22Rv1 (cell line): Measurements from ENCODE around the gene FMOD.

ENCODE experiments used
- CTCF ChIP-seq: fragments of 450-650 bp; IDR thresholded peaks from 2 replicates; pipeline ENCODE4 v1.5.1; 2017; ENCODE audit warnings: mild to moderate bottlenecking
- ZFX ChIP-seq: fragments of 450-650 bp; IDR thresholded peaks from 2 replicates; pipeline ENCODE4 v1.6.1; 2017; ENCODE audit warnings: antibody characterized with exemption, borderline replicate concordance

GRCh38 chr1:203353486-203353885 lies 2.6 kb upstream of the FMOD start:
- TF ChIP-seq ZFX (no peak), CTCF (no peak)
